Measurements from ENCODE around the gene ALOX12.

Gene ALOX12

GRCh38 chr17:6997171-6997570 lies 1.3 kb downstream of the ALOX12 start:
- DNase-seq (ENCODE audit: low read depth, low spot score), result no peak
- no peak overlapping the region for H3K27ac ChIP-seq
- TF ChIP-seq POLR2AphosphoS5 (IDR thresholded peaks at IDR 0.05; ENCODE audit: borderline replicate concordance, low read depth, low read length) (no peak), FOXP2 (optimal IDR thresholded peaks at IDR 0.05; ENCODE audit: control extremely low read depth, extremely low read length, insufficient read depth) (no peak), EZH2 (IDR thresholded peaks at IDR 0.05) (no peak)
- H3K36me3 ChIP-seq (ENCODE audit: insufficient read depth, low read length), result peaks cover 8% of the 10 kb centered on the region
- H3K9ac ChIP-seq (ENCODE audit: insufficient read length), result no peak overlapping the region
- no peaks in the 10 kb centered on the region for H3K9me3 ChIP-seq (ENCODE audit: low read depth, low read length)
- H3K4me3 ChIP-seq, result no peak overlapping the region

GRCh38 chr17:6998855-6999508 lies 3.1 kb downstream of the ALOX12 start:
- no peak overlapping the region for H3K9ac ChIP-seq (ENCODE audit: insufficient read length)
- no peaks in the 10 kb centered on the region for H3K9me3 ChIP-seq (ENCODE audit: low read depth, low read length)
- H3K27ac ChIP-seq, result no peak overlapping the region
- no peak overlapping the region for H3K4me3 ChIP-seq
- DNase-seq (ENCODE audit: low read depth, low spot score), result no peak
- H3K36me3 ChIP-seq (ENCODE audit: insufficient read depth, low read length), result peaks cover 11% of the 10 kb centered on the region
- TF ChIP-seq FOXP2 (optimal IDR thresholded peaks at IDR 0.05; ENCODE audit: control extremely low read depth, extremely low read length, insufficient read depth) (no peak), EZH2 (IDR thresholded peaks at IDR 0.05) (no peak), POLR2AphosphoS5 (IDR thresholded peaks at IDR 0.05; ENCODE audit: borderline replicate concordance, low read depth, low read length) (no peak)

GRCh38 chr17:7001318-7001961 lies 5.6 kb downstream of the ALOX12 start:
- no peak overlapping the region for H3K27ac ChIP-seq
- H3K4me3 ChIP-seq, result no peak overlapping the region
- TF ChIP-seq FOXP2 (optimal IDR thresholded peaks at IDR 0.05; ENCODE audit: control extremely low read depth, extremely low read length, insufficient read depth) (no peak), POLR2AphosphoS5 (IDR thresholded peaks at IDR 0.05; ENCODE audit: borderline replicate concordance, low read depth, low read length) (no peak), EZH2 (IDR thresholded peaks at IDR 0.05) (no peak)
- DNase-seq (ENCODE audit: low read depth, low spot score), result no peak
- peaks cover 11% of the 10 kb centered on the region for H3K36me3 ChIP-seq (ENCODE audit: insufficient read depth, low read length)
- no peak overlapping the region for H3K9ac ChIP-seq (ENCODE audit: insufficient read length)
- H3K9me3 ChIP-seq (ENCODE audit: low read depth, low read length), result no peaks in the 10 kb centered on the region

- no peak for DNase-seq (ENCODE audit: low read depth, low spot score)
Measured at GRCh38 chr17:7002288-7003047, 6.6 kb downstream of the ALOX12 start.

GRCh38 chr17:7003745-7004144 lies 7.9 kb downstream of the ALOX12 start:
- Histone ChIP-seq H3K36me3 (ENCODE audit: insufficient read depth, low read length) (peaks cover 11% of the 10 kb centered on the region), H3K27ac (no peak overlapping the region), H3K9me3 (ENCODE audit: low read depth, low read length) (no peaks in the 10 kb centered on the region), H3K4me3 (no peak overlapping the region), H3K9ac (ENCODE audit: insufficient read length) (no peak overlapping the region)
- TF ChIP-seq FOXP2 (optimal IDR thresholded peaks at IDR 0.05; ENCODE audit: control extremely low read depth, extremely low read length, insufficient read depth) (no peak), POLR2AphosphoS5 (IDR thresholded peaks at IDR 0.05; ENCODE audit: borderline replicate concordance, low read depth, low read length) (no peak), EZH2 (IDR thresholded peaks at IDR 0.05) (no peak)
- DNase-seq (ENCODE audit: low read depth, low spot score), result no peak

More at GRCh38 chr17:7002288-7003047, 6.6 kb downstream of the ALOX12 start:
- H3K36me3 ChIP-seq (ENCODE audit: insufficient read depth, low read length), result peaks cover 11% of the 10 kb centered on the region
- H3K4me3 ChIP-seq, result no peak overlapping the region
- no peaks in the 10 kb centered on the region for H3K9me3 ChIP-seq (ENCODE audit: low read depth, low read length)
- no peak overlapping the region for H3K27ac ChIP-seq
- H3K9ac ChIP-seq (ENCODE audit: insufficient read length), result no peak overlapping the region
- TF ChIP-seq EZH2 (IDR thresholded peaks at IDR 0.05) (no peak), POLR2AphosphoS5 (IDR thresholded peaks at IDR 0.05; ENCODE audit: borderline replicate concordance, low read depth, low read length) (no peak), FOXP2 (optimal IDR thresholded peaks at IDR 0.05; ENCODE audit: control extremely low read depth, extremely low read length, insufficient read depth) (no peak)

GRCh38 chr17:7004398-7005253 lies 8.8 kb downstream of the ALOX12 start:
- no peak for TF ChIP-seq FOXP2 (optimal IDR thresholded peaks at IDR 0.05; ENCODE audit: control extremely low read depth, extremely low read length, insufficient read depth)
- TF ChIP-seq POLR2AphosphoS5 (IDR thresholded peaks at IDR 0.05; ENCODE audit: borderline replicate concordance, low read depth, low read length), result no peak
- no peak for TF ChIP-seq EZH2 (IDR thresholded peaks at IDR 0.05)
- Histone ChIP-seq H3K9ac (ENCODE audit: insufficient read length) (no peak overlapping the region), H3K9me3 (ENCODE audit: low read depth, low read length) (no peaks in the 10 kb centered on the region), H3K36me3 (ENCODE audit: insufficient read depth, low read length) (peaks cover 11% of the 10 kb centered on the region), H3K27ac (no peak overlapping the region), H3K4me3 (no peak overlapping the region)
- DNase-seq (ENCODE audit: low read depth, low spot score), result peak; percentile 10

GRCh38 chr17:7005716-7006115 lies 9.9 kb downstream of the ALOX12 start:
- no peak overlapping the region for H3K9ac ChIP-seq (ENCODE audit: insufficient read length)
- DNase-seq (ENCODE audit: low read depth, low spot score), result no peak
- peaks cover 11% of the 10 kb centered on the region for H3K36me3 ChIP-seq (ENCODE audit: insufficient read depth, low read length)
- H3K9me3 ChIP-seq (ENCODE audit: low read depth, low read length), result no peaks in the 10 kb centered on the region
- TF ChIP-seq EZH2 (IDR thresholded peaks at IDR 0.05), result no peak
- no peak for TF ChIP-seq POLR2AphosphoS5 (IDR thresholded peaks at IDR 0.05; ENCODE audit: borderline replicate concordance, low read depth, low read length)
- no peak for TF ChIP-seq FOXP2 (optimal IDR thresholded peaks at IDR 0.05; ENCODE audit: control extremely low read depth, extremely low read length, insufficient read depth)
- H3K4me3 ChIP-seq, result no peak overlapping the region
- H3K27ac ChIP-seq, result no peak overlapping the region
